Gastrocnemius medialis (tissue), 4 donors: ENCODE measurements around the gene PLD1.

Experiments
- CTCF ChIP-seq, 5 experiments: fragments of 450-650 bp in 3 of 5; fragments of 200-600 bp in 2 of 5; sonication (generic) in 2 of 5; IDR thresholded peaks in 4 of 5; conservative IDR thresholded peaks in 1 of 5; 1 replicate in 4 of 5; 2 replicates in 1 of 5; pipeline ENCODE4 v1.5.1; 2016 to 2019; ENCODE audit warnings: antibody characterized with exemption in 5 of 5, mild to moderate bottlenecking in 3 of 5, moderate library complexity in 3 of 5
- POLR2A ChIP-seq, 2 donors: fragments of 450-650 bp; IDR thresholded peaks; one replicate each; pipeline ENCODE4 v1.6.1; 2017; ENCODE audit warnings: antibody characterized with exemption in 2 of 2, mild to moderate bottlenecking in 2 of 2, moderate library complexity in 2 of 2

DNA sequence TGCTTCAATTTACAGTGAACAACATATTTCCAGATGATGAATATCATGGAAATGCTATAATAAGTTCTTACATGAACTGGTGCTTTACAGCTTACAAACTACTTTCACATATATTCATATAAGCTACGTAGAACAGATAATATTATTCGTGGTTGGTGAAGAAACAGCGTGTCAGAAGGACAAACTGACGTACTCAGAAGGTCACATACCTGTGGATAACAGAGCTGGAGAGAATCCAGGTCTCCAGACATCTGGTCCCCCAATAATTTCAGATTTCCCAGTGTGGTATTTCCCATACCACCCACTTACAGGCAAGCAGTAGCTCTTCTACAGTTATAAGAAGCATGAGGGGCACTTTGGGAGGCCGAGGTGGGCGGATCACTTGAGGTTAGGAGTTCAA is 156.6 kb downstream of the PLD1 start:
- TF ChIP-seq CTCF (IDR thresholded peaks at IDR 0.05 in 4 of 5, conservative IDR thresholded peaks at IDR 0.05 in 1 of 5) (no peak), POLR2A (IDR thresholded peaks at IDR 0.05) (no peak)
